WTC11 (cell line): ENCODE measurements around the gene TPD52L2. TPM values are rescaled to one million over a fixed set of nuclear protein-coding genes. Genes with fewer than 3 reads are reported as not detected.

Source experiments
- ATAC-seq: fragments of 200-7000 bp; cut with Tn5 transposase; 2 replicates; pipeline ENCODE4 v1.10.0; 2021; ENCODE audit warnings: mild to moderate bottlenecking, moderate library complexity
- CTCF ChIA-PET: fragments of 300-600 bp; sonication (Branson Sonifier 250); formaldehyde crosslinking; loops from one replicate; lab custom pipeline; 2021; ENCODE audit warnings: antibody characterized with exemption; lab: Charles Lee
- POLR2A ChIA-PET: fragments of 350-600 bp; sonication (Branson Sonifier 250); formaldehyde crosslinking; loops from one replicate; lab custom pipeline; 2021; ENCODE audit warnings: antibody characterized with exemption; lab: Charles Lee
- DNase-seq: peaks from one replicate; pipeline ENCODE4 v3.0.0; 2021; ENCODE audit warnings: low spot score
- H3K27ac Mint-ChIP-seq: 2 replicates; pipeline ENCODE4 v1.8.0; 2021; ENCODE audit warnings: mixed read lengths
- H3K27me3 Mint-ChIP-seq: 2 replicates; pipeline ENCODE4 v1.8.0; 2021; ENCODE audit warnings: low read depth, mild to moderate bottlenecking, moderate library complexity, mixed read lengths
- H3K36me3 Mint-ChIP-seq: 2 replicates; pipeline ENCODE4 v1.8.0; 2021; ENCODE audit warnings: mixed read lengths
- H3K4me1 Mint-ChIP-seq: 2 replicates; pipeline ENCODE4 v1.8.0; 2022; ENCODE audit warnings: mixed read lengths
- H3K4me3 Mint-ChIP-seq: 2 replicates; pipeline ENCODE4 v1.8.0; 2021; ENCODE audit warnings: mild to moderate bottlenecking, moderate library complexity, mixed read lengths
- H3K9me3 Mint-ChIP-seq: 2 replicates; pipeline ENCODE4 v1.8.0; 2021; ENCODE audit warnings: mixed read lengths
- CREM ChIP-seq: sonication (generic); formaldehyde crosslinking; IDR thresholded peaks from 2 replicates; pipeline ENCODE4 v1.8.1; 2022; ENCODE audit warnings: mild to moderate bottlenecking, missing genetic modification reagents, moderate library complexity
- ESRRA ChIP-seq: sonication (generic); formaldehyde crosslinking; IDR thresholded peaks from 2 replicates; pipeline ENCODE4 v1.8.1; 2022; ENCODE audit warnings: mild to moderate bottlenecking, missing genetic modification reagents, borderline replicate concordance
- ETV6 ChIP-seq: sonication (generic); formaldehyde crosslinking; IDR thresholded peaks from 2 replicates; pipeline ENCODE4 v1.8.1; 2022; ENCODE audit warnings: mild to moderate bottlenecking, missing genetic modification reagents
- MXD4 ChIP-seq: fragments of 250-450 bp; sonication (Bioruptor Pico); IDR thresholded peaks from 2 replicates; pipeline ENCODE4 v1.8.0; 2021; ENCODE audit warnings: mild to moderate bottlenecking, moderate library complexity, borderline replicate concordance
- NR1H2 ChIP-seq: sonication (generic); formaldehyde crosslinking; IDR thresholded peaks from 2 replicates; pipeline ENCODE4 v1.9.0; 2021; ENCODE audit warnings: mild to moderate bottlenecking, moderate library complexity, missing genetic modification reagents
- NR3C1 ChIP-seq: sonication (generic); formaldehyde crosslinking; conservative IDR thresholded peaks from 2 replicates; pipeline ENCODE4 v1.8.1; 2023; ENCODE audit warnings: low read depth, mild to moderate bottlenecking, missing genetic modification reagents
- SOX15 ChIP-seq: fragments of 250-450 bp; sonication (Bioruptor Pico); IDR thresholded peaks from 2 replicates; pipeline ENCODE4 v1.9.0; 2021; ENCODE audit warnings: mild to moderate bottlenecking
- SP1 ChIP-seq: sonication (generic); formaldehyde crosslinking; conservative IDR thresholded peaks from 2 replicates; pipeline ENCODE4 v1.8.1; 2022; ENCODE audit warnings: missing genetic modification reagents
- TP53 ChIP-seq: sonication (generic); formaldehyde crosslinking; IDR thresholded peaks from 2 replicates; pipeline ENCODE4 v1.8.1; 2023; ENCODE audit warnings: mild to moderate bottlenecking, missing genetic modification reagents
- ZBTB21 ChIP-seq: sonication (generic); formaldehyde crosslinking; IDR thresholded peaks from 2 replicates; pipeline ENCODE4 v1.8.1; 2023; ENCODE audit warnings: mild to moderate bottlenecking, missing genetic modification reagents, borderline replicate concordance
- ZNF138 ChIP-seq: sonication (generic); formaldehyde crosslinking; conservative IDR thresholded peaks from 2 replicates; pipeline ENCODE4 v1.8.1; 2022; ENCODE audit warnings: mild to moderate bottlenecking, moderate library complexity, missing genetic modification reagents
- ZNF263 ChIP-seq: sonication (generic); formaldehyde crosslinking; IDR thresholded peaks from 2 replicates; pipeline ENCODE4 v1.8.1; 2022; ENCODE audit warnings: low read depth, mild to moderate bottlenecking, moderate library complexity, missing genetic modification reagents
- ZNF317 ChIP-seq: sonication (generic); formaldehyde crosslinking; IDR thresholded peaks from 2 replicates; pipeline ENCODE4 v1.8.1; 2023; ENCODE audit warnings: low read depth, mild to moderate bottlenecking, moderate library complexity, missing genetic modification reagents, borderline replicate concordance
- ZNF396 ChIP-seq: fragments of 250-450 bp; sonication (Bioruptor Pico); IDR thresholded peaks from 2 replicates; pipeline ENCODE4 v1.8.0; 2021; ENCODE audit warnings: mild to moderate bottlenecking, moderate library complexity, borderline replicate concordance
- total RNA-seq: library from RNA; stranded (reverse); gene quantifications from 3 replicates; pipeline ENCODE4 v1.2.3, GENCODE V29; 2021
- TF ChIP-seq, protein P1 (sequence below): sonication (generic); formaldehyde crosslinking; conservative IDR thresholded peaks from 2 replicates; pipeline ENCODE4 v1.8.1; 2022; ENCODE audit warnings: mild to moderate bottlenecking, missing genetic modification reagents
- TF ChIP-seq, protein P2 (sequence below): fragments of 250-450 bp; sonication (Bioruptor Pico); conservative IDR thresholded peaks from 2 replicates; pipeline ENCODE4 v1.9.0; 2021; ENCODE audit warnings: mild to moderate bottlenecking
- TF ChIP-seq, protein P3 (sequence below): sonication (generic); formaldehyde crosslinking; IDR thresholded peaks from 2 replicates; pipeline ENCODE4 v1.8.1; 2023; ENCODE audit warnings: mild to moderate bottlenecking, missing genetic modification reagents
- TF ChIP-seq, protein P4 (sequence below): fragments of 250-450 bp; sonication (Bioruptor Pico); IDR thresholded peaks from 2 replicates; pipeline ENCODE4 v1.8.0; 2021; ENCODE audit warnings: mild to moderate bottlenecking
- TF ChIP-seq, protein P5 (sequence below): sonication (generic); formaldehyde crosslinking; IDR thresholded peaks from 2 replicates; pipeline ENCODE4 v1.8.1; 2023; ENCODE audit warnings: mild to moderate bottlenecking, missing genetic modification reagents, moderate library complexity
- TF ChIP-seq, protein P6 (sequence below): sonication (generic); formaldehyde crosslinking; IDR thresholded peaks from 2 replicates; pipeline ENCODE4 v1.8.1; 2022; ENCODE audit warnings: low read depth, mild to moderate bottlenecking, moderate library complexity, missing genetic modification reagents, borderline replicate concordance
- TF ChIP-seq, protein P7 (sequence below): sonication (generic); formaldehyde crosslinking; IDR thresholded peaks from 2 replicates; pipeline ENCODE4 v1.8.0; 2022; ENCODE audit warnings: mild to moderate bottlenecking, missing genetic modification reagents
- TF ChIP-seq, protein P8 (sequence below): sonication (generic); formaldehyde crosslinking; IDR thresholded peaks from 2 replicates; pipeline ENCODE4 v1.8.1; 2023; ENCODE audit warnings: mild to moderate bottlenecking, missing genetic modification reagents, moderate library complexity

The TPD52L2 gene
- total RNA-seq, 1 experiment from 2014 or later, result 80.8 TPM

DNA sequence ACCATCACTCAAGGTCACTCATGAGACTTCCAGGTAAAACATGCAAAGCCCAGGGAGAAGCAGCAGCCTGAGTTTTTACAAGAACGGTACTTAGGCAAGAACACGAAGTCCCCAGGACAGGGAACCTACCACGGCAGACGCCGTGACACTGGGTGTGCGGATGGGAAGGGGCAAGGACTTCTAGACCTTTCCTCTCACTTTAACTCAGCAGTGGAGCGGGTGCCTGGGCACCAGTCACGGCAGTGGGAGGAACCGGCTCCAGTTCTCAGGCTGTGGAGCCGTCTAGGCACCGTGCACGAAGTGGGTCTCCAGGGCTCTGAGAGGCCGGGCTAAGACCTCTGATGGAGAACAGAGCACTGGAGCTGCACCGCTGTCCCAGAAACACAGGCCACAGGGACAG is 36.5 kb upstream of the TPD52L2 start:
- H3K9me3 Mint-ChIP-seq, result no peaks in the 10 kb centered on the region
- no peak overlapping the region for H3K27ac Mint-ChIP-seq
- peaks cover 36% of the 10 kb centered on the region for H3K27me3 Mint-ChIP-seq
- H3K4me1 Mint-ChIP-seq, result peaks cover 30% of the 10 kb centered on the region
- 0 out of 2 replicates have a peak overlapping the region, but pooled peaks have one; percentile 78 for H3K4me3 Mint-ChIP-seq
- DNase-seq (no peak), ATAC-seq (no peak)
- TF ChIP-seq, protein P1, sequence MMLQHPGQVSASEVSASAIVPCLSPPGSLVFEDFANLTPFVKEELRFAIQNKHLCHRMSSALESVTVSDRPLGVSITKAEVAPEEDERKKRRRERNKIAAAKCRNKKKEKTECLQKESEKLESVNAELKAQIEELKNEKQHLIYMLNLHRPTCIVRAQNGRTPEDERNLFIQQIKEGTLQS (CRISPR knock-in tag), result no peak
- TF ChIP-seq, protein P2, sequence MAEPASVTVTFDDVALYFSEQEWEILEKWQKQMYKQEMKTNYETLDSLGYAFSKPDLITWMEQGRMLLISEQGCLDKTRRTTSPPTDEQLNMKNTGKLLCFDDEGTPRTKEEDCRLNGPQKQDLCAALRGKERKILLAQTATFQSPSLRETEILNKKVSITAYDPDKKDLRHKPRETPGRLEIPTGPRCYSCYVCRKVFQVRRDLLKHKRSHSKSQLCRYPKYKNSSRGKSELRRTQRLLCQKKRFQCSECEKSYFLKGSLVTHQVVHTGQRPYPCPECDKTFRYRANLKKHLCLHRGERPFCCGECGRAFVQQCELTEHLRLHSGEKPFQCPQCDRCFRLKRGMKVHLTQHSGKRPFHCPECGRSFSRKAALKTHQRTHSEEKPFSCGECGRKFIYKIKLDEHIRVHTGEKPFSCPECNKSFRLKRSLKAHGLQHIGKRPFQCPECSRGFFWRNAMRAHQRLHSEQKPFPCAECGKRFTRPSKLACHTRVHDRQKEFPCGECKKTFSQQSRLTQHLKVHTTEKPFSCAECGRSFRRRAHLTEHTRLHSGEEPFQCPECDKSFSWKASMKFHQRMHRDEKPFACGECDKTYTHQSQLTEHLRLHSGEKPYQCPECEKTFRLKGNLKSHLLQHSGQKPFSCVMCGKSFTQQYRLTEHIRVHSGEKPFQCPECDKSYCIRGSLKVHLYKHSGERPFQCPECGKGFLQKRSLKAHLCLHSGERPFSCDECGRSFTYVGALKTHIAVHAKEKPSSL (CRISPR knock-in tag), result no peak
- TF ChIP-seq, protein P3, sequence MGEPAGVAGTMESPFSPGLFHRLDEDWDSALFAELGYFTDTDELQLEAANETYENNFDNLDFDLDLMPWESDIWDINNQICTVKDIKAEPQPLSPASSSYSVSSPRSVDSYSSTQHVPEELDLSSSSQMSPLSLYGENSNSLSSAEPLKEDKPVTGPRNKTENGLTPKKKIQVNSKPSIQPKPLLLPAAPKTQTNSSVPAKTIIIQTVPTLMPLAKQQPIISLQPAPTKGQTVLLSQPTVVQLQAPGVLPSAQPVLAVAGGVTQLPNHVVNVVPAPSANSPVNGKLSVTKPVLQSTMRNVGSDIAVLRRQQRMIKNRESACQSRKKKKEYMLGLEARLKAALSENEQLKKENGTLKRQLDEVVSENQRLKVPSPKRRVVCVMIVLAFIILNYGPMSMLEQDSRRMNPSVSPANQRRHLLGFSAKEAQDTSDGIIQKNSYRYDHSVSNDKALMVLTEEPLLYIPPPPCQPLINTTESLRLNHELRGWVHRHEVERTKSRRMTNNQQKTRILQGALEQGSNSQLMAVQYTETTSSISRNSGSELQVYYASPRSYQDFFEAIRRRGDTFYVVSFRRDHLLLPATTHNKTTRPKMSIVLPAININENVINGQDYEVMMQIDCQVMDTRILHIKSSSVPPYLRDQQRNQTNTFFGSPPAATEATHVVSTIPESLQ (CRISPR knock-in tag), result no peak
- TF ChIP-seq ETV6 (CRISPR knock-in tag) (no peak), ESRRA (CRISPR knock-in tag) (no peak), SOX15 (CRISPR knock-in tag) (no peak)
- TF ChIP-seq, protein P4, sequence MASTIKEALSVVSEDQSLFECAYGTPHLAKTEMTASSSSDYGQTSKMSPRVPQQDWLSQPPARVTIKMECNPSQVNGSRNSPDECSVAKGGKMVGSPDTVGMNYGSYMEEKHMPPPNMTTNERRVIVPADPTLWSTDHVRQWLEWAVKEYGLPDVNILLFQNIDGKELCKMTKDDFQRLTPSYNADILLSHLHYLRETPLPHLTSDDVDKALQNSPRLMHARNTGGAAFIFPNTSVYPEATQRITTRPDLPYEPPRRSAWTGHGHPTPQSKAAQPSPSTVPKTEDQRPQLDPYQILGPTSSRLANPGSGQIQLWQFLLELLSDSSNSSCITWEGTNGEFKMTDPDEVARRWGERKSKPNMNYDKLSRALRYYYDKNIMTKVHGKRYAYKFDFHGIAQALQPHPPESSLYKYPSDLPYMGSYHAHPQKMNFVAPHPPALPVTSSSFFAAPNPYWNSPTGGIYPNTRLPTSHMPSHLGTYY (CRISPR knock-in tag), result no peak
- TF ChIP-seq, protein P5, sequence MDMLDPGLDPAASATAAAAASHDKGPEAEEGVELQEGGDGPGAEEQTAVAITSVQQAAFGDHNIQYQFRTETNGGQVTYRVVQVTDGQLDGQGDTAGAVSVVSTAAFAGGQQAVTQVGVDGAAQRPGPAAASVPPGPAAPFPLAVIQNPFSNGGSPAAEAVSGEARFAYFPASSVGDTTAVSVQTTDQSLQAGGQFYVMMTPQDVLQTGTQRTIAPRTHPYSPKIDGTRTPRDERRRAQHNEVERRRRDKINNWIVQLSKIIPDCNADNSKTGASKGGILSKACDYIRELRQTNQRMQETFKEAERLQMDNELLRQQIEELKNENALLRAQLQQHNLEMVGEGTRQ (CRISPR knock-in tag), result no peak
- TF ChIP-seq, protein P6, sequence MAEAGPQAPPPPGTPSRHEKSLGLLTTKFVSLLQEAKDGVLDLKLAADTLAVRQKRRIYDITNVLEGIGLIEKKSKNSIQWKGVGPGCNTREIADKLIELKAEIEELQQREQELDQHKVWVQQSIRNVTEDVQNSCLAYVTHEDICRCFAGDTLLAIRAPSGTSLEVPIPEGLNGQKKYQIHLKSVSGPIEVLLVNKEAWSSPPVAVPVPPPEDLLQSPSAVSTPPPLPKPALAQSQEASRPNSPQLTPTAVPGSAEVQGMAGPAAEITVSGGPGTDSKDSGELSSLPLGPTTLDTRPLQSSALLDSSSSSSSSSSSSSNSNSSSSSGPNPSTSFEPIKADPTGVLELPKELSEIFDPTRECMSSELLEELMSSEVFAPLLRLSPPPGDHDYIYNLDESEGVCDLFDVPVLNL (CRISPR knock-in tag), result no peak
- TF ChIP-seq, all 79 proteins: peak for 0
- POLR2A ChIA-PET, result no interaction called here
- CTCF ChIA-PET, result interaction anchor here (1.0 to 2.7 kb wide), 2 partner anchors 12 to 53 kb away, joined by 3 to 9 read pairs; no protein-coding TSS in a partner anchor
- no peaks in the 10 kb centered on the region for H3K36me3 Mint-ChIP-seq

DNA sequence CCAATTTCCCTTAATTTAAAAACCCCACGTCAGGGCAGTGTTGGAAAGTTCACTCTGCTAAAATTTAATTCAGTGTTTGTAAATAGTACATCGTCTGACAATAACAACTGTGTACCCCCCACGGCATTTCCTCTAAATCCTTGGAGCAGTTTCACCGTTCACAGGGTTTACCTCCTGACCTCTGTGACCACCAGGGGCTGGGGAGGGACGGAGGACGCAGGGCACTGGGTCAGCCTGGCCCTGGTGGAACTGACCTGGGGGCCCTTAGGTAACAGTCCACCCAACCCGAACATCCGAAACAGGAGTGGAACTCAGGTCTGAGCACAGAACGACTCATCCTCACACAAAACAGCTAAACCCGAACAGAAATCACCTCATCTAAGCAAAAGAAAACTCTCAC is 36.1 kb upstream of the TPD52L2 start:
- Mint-ChIP-seq H3K4me1 (peaks cover 31% of the 10 kb centered on the region), H3K4me3 (peak overlapping the region; percentile 78), H3K27me3 (peaks cover 40% of the 10 kb centered on the region)
- no peak for DNase-seq
- ATAC-seq, result no peak
- TF ChIP-seq ZBTB21 (CRISPR knock-in tag), result no peak
- TF ChIP-seq SOX15 (CRISPR knock-in tag), result no peak
- no peak for TF ChIP-seq MXD4
- TF ChIP-seq, all 79 proteins: peak for 0
- CTCF ChIA-PET, result interaction anchor here (1.0 to 2.7 kb wide), 2 partner anchors 12 to 54 kb away, joined by 3 to 9 read pairs; no protein-coding TSS in a partner anchor
- POLR2A ChIA-PET, result no interaction called here
- Mint-ChIP-seq H3K27ac (no peak overlapping the region), H3K36me3 (no peaks in the 10 kb centered on the region), H3K9me3 (no peaks in the 10 kb centered on the region)

DNA sequence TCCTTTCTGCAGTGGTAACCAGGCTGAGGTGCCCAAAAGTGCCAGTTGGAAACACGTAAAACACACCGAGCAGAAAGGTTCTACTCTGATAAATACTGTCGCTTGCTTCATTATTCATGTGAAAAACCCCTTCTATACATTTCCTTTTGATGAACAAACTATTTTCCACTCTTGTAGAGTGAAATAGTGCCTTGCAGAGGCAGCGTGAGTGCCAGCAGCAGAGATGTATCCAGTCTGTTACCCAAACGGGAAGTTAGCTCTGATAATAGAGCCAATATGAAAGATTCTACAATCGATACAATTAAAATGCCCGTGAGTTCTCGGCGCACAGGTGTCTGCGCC is 35.5 kb upstream of the TPD52L2 start:
- Mint-ChIP-seq H3K36me3 (no peaks in the 10 kb centered on the region), H3K4me1 (peaks cover 34% of the 10 kb centered on the region), H3K4me3 (peak overlapping the region; percentile 78), H3K27ac (no peak overlapping the region), H3K9me3 (no peaks in the 10 kb centered on the region), H3K27me3 (peaks cover 42% of the 10 kb centered on the region)
- DNase-seq, result no peak
- ChIA-PET POLR2A (no interaction called here), CTCF (interaction anchor here (0.8 to 2.7 kb wide), 2 partner anchors 21 to 54 kb away, joined by 3 to 9 read pairs; no protein-coding TSS in a partner anchor)
- no peak for ATAC-seq
- TF ChIP-seq SP1 (CRISPR knock-in tag), result no peak
- TF ChIP-seq, protein P5 (CRISPR knock-in tag), result no peak
- no peak for TF ChIP-seq CREM
- TF ChIP-seq ZNF317 (CRISPR knock-in tag), result no peak
- TF ChIP-seq ZNF138 (CRISPR knock-in tag), result no peak
- no peak for TF ChIP-seq NR1H2
- no peak for TF ChIP-seq ZNF396
- TF ChIP-seq, protein P7, sequence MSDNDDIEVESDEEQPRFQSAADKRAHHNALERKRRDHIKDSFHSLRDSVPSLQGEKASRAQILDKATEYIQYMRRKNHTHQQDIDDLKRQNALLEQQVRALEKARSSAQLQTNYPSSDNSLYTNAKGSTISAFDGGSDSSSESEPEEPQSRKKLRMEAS (CRISPR knock-in tag), result no peak
- no peak for TF ChIP-seq NR3C1 (CRISPR knock-in tag)
- TF ChIP-seq, protein P8, sequence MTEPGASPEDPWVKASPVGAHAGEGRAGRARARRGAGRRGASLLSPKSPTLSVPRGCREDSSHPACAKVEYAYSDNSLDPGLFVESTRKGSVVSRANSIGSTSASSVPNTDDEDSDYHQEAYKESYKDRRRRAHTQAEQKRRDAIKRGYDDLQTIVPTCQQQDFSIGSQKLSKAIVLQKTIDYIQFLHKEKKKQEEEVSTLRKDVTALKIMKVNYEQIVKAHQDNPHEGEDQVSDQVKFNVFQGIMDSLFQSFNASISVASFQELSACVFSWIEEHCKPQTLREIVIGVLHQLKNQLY (CRISPR knock-in tag), result no peak
- TF ChIP-seq ETV6 (CRISPR knock-in tag), result no peak
- no peak for TF ChIP-seq ZNF263 (CRISPR knock-in tag)
- TF ChIP-seq TP53 (CRISPR knock-in tag), result no peak
